ENCODE measurements around the gene FOXC1.

The FOXC1 gene

GRCh38 chr6:1645466-1646185 lies 35.9 kb downstream of the FOXC1 start:
- DNase-seq = no peak

- DNase-seq = no peak
Observed at GRCh38 chr6:1651362-1651761, 41.6 kb downstream of the FOXC1 start.

- DNase-seq = no peak
Observed at GRCh38 chr6:1652842-1653241, 43.1 kb downstream of the FOXC1 start.

- peak; percentile 60 to 90 (median 85) for DNase-seq
Observed at GRCh38 chr6:1654054-1654453, 44.3 kb downstream of the FOXC1 start.

- peak; percentile 18 to 43 (median 29) for DNase-seq
Observed at GRCh38 chr6:1657116-1657770, 47.5 kb downstream of the FOXC1 start.

GRCh38 chr6:1657771-1658165 lies 48.1 kb downstream of the FOXC1 start:
- no peak for DNase-seq

GRCh38 chr6:1658212-1659005 lies 48.7 kb downstream of the FOXC1 start:
- DNase-seq = no peak

- DNase-seq = peak in 1 of 3 donors; percentile 9
Observed at GRCh38 chr6:1659816-1660215, 50.1 kb downstream of the FOXC1 start.

GRCh38 chr6:1662534-1662933 lies 52.8 kb downstream of the FOXC1 start:
- no peak for DNase-seq
